GM18502 (cell line): Measurements from ENCODE around the gene COP1.

Experiments
- ATAC-seq: cut with Tn5 transposase; IDR thresholded peaks from one replicate; pipeline ENCODE4 v1.9.1; 2021; ENCODE audit warnings: mild to moderate bottlenecking; ENCODE audit not compliant: unreplicated experiment, poor library complexity

COP1 gene

DNA sequence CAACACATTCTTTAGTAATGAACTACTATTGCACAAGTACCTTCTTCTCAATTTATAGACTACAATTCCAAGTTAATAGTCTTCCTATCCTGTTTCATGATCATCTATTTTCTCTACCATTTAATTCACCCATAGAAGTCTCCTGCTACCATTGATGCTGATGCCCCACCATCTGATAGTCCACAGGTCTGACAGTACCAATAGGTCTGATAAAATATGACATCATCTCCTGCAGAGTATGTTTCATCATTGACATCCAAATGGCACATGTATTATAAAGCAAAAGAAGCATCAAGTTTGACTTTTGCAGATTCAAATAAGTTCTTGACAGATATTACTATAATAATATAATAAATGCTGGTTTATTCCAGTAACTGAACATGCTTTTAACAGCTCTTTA, 5.5 kb downstream of the COP1 start:
- ATAC-seq: no peak

DNA sequence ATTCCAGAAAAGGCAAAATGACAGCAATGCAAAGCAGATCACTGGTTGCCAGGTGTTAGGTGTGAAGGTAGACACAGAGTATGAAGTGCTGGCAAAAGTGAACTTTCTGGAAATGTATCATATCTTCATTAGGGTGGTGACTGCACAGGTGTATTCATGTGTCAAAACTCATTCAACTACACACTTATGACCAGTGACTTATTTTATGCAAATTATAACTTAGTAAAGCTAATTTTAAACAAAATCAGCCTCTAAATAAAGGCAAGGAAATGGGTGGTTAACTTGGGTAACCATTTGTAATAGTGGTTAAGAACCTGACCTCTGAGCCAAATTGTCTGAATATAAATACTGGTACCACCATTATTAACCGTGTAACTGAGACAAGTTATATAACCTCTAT, 7.4 kb downstream of the COP1 start:
- peak; percentile 59 for ATAC-seq

DNA sequence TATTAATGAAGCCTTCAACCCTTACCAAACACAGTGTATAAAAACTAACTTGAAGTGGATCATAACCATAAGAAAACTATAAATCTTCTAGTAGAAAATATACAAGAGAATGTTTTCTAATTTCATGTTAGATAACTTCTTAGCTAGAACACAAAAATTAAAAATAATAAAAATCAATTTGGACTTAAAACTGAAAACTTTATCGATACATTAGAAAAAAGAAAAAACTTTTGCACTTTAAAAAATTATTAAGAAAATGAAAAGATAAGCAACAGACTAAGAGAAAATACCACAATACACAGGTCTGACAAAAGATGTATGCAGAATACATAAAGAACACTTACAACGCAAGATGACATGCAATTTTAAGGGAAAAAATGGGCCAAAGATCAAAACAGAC, 8.7 kb downstream of the COP1 start:
- no peak for ATAC-seq

DNA sequence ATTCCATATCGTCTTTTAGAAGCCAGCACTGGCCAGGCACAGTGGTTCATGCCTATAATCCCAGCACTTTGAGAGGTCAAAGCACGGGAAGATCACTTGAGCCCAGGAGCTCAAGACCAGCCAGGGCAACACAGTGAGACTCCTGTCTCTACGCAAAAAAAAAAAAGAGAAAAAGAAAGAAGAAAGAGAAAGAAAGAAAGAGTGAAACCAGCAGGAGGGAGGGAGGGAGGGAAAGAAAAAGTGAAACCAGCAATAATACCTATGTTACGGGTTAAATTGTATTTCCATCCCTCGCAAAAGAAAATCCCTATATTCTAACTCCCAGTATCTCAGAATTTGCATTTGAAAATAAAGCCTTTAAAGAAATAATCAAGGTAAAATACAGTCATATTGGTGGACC, 10.4 kb downstream of the COP1 start:
- no peak for ATAC-seq

DNA sequence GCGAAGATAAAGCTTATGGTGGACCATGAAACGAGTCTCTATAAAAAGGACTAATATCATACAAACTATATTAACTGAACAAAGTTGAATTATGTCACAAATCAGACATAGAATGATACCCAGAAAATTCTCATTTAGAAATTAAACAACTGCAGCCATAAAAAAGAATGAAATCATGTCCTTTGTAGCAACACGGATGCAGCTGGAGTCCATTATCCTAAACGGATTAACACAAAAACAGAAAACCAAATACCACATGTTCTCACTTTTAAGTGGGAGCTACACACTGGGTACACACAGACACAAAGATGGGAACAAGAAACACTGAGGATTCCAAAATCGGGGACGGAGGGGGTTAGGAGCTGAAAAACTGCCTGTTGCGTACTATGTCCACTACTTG, 11.5 kb downstream of the COP1 start:
- no peak for ATAC-seq

DNA sequence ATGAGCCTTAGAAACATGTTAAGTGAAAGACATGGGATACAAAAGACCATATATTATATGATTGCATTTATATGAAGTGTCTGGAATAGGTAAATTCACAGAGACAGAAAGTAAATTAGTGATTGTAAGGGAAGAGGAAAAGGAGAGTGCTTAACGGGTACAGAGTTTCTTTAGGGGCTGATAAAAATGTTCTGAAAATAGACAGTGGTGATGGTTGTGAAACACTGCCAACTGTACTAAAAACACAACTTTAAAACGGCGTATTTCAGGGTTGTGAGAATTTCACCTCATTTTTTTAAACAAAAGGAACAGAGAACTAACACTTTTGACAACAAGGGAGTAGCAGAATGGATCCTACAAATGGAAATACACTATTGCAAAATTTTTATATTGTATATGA, 13.4 kb downstream of the COP1 start:
- ATAC-seq: no peak

DNA sequence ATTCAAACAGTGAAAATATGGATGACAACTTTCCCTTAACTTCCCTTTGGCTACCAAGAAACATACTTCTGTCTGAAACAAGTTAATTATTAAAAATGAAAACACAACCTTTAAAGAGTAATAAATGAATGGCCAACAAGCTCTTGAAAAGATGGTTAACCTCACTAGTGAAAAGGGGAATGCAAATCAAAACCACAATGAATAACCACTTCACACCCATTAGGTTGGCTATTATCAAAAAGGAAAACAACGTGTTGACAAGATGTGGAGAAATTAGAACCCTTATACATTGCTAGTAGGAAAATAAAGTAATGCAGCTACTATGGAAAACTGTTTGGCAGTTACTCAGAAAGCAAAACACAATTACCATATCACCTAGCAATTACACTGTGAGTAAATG, 14.1 kb downstream of the COP1 start:
- ATAC-seq: peak; percentile 93

DNA sequence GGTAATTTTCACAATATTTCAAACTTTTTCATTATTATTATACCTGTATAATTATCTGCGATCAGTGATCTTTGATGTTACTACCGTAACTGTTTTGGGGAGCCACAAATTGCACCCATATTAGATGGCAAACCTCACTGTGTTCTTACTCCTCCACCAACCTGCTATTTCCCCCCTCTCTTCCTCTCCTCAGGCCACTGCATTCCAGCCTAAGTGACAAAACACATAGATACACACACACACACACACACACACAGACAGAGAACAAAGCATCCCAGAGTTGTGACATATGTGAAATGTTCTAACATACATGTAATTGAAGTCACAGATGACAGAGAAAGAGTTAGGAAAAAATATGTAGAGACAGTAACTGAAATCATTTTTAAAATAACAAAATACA, 18.5 kb downstream of the COP1 start:
- ATAC-seq: no peak

DNA sequence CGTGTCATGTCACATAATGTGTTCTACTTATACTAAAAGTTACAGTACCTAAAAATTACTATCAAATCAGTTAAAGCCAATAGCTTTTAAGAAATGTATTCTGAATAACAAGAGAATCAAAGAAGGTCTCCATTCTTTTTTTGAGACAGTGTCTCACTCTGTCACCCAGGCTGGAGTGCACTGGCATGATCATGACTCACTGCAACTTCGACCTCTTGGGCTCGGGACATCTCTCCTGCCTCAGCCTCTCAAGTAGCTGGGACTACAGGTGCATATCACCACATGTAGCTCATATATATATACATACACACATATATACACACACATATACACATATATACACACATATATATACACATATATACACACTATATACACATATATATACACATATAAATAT, 20.1 kb downstream of the COP1 start:
- no peak for ATAC-seq

DNA sequence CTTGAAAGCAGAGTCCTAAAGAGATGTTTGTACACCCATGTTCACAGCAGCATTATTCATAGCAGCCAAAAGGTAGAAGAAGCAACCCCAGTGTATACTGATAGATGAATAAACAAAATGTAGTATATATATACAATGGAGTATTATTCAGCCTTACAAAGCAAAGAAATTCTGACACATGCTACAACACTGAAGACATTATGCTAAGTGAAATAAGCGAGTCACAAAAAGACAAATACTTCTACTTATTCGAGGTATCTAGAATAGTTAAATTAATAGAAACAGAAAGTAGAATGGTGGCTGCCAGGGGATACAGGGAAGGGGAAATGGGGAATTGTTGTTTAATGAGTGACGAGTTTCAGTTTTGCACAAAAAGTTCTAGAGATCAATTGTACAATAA, 23.5 kb downstream of the COP1 start:
- ATAC-seq: peak; percentile 61

DNA sequence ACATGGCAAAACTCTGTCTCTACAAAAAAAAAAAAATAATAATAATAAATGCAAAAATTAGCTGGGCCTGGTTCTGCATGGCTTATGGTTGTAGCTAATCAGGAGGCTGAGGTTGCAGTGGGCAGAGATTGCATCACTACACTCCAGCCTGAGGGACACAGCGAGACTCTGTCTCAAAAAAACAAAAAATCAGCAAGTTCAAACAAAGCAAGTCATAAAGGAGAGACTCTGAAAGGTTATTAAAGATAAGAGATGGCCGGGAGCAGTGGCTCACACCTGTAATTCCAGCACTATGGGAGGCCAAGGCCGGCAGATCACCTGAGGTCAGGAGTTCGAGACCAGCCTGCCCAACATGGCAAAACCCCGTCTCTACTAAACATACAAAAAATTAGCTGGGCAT, 28.8 kb downstream of the COP1 start:
- no peak for ATAC-seq

DNA sequence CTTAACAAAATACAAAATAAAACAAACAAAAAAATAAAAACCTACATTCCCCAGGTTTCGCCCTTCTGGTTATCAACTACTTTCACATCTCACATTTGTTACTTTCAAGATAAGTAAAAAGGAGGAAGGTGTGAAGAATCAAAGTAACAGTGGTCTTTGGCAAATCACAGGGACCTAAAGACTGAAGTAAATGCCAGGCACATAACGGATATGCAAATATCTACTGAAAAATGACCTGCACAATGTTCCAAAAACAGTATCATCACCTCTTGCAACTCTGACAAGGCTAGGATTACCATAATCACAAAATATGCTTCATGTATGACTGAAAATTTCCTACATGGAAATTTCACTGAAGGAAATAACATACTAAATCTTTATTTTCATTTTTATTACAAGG, 29.3 kb downstream of the COP1 start:
- ATAC-seq: peak; percentile 84

DNA sequence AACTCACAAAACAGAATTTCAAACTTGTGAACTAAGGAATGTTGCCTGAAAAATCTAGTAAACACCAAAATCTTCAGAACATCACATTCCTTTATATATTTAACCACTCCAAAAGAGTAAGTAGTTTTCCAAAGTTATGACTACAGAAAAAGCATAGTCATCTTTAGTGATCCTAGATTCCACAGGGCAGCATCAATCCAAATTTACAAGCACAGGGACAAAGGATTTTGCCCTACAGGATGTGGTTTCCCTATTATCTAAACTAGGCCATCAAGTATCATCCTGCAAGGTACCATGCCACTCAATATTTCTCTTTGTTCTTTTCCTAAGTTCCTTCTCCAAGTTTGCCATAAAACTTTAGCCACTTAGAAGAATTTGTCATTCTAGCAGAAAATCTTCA, 33.0 kb downstream of the COP1 start:
- no peak for ATAC-seq

DNA sequence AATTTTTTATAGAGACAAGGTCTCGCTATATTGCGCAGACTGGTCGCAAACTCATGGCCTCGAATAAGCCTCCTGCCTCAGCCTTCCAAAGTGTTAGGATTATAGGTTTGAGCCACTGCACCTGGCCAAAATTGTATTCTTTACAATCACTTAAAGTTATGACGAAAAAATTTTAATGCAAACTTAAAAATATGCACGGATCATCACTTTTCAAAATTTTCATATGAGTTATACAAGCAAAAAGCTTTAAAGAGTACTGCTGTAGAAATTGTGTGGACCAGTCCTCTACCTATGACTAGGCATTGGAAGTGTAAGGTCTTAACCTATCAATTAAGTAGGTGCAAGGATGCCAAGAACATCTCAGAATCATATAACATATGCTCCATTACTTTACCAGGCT, 34.9 kb downstream of the COP1 start:
- ATAC-seq: no peak

DNA sequence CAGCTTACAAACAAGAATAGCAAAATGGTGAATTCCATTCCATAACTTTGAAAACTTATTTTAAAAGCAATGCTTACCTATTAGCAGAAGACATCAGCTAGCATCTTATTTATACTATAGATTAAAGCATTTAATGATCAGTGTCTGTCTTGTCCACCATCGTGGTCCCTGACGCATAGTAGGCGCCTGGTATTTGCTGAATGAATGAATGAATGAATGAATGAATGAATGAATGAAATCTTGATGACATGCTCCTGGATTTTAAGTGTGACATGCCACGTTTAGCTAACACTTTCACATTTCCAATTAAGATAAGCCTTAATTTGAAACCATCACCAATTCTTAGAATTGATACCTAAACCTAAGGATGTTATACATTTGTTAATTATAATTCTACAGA, 39.9 kb downstream of the COP1 start:
- ATAC-seq: no peak

DNA sequence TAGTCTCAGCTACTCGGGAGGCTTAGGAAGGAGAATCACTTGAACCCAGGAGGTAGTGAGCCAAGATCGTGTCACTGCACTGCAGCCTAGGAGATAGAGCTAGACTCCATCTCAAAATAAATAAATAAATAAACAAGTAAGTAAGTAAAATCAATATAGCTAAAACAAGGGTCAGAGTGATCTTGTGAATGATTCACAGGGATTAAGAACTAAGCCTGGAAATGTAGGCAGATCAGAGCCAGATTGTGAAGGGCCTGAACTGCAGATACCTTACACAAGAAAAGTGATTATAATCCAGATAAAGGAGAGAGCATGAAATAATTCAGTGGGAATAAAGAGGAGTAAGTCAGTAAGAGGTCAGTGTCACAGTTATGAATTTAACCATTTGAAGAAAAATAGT, 41.5 kb downstream of the COP1 start:
- ATAC-seq: no peak

DNA sequence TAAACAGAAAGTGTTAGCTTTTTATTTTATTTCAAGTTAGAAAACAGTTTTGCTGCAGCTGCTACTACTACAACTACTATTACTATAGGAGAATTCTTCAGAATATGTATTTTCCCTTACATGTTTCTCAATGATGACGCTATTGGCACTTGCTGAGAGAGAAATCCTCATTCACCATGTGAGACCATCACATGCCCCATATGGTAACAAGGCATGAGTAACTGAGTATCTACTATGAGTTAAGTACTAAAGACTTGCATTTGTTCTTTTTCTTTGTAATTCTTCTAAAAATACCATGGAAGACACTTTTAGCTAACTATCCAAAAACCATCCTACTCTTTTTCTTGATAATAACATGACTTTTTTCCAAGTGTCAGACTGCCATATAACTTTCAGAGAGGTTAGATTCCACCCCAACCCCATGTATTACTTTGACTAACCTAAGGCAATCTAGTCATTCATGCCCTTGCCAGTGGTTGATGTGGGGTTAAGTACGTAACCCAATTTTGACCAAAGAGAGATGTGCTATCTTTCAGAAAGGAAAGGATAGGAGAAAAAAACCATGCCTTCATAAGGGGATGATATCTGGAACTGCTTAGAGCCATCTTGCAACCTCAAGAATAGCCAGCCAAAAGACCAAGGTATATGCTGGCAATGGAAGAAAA, 42.9 kb downstream of the COP1 start:
- ATAC-seq: no peak

DNA sequence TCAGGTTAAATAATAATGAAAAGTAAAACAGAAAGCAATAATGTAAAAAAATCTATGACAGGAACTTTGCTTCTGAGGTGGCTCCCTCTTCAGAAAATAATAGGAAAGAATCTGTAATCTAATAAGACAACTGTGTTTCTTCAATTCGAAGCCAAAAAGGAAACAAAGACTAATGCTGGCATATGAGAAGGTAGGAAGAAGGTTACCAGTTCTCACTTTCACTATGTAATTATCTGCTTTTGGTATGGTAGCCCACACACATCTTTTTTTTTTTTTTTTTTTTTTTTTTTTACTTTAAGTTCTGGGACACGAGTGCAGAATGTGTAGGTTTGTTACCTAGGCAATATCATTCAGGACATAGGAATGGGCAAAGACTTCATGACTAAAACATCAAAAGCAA, 47.1 kb downstream of the COP1 start:
- ATAC-seq: no peak

DNA sequence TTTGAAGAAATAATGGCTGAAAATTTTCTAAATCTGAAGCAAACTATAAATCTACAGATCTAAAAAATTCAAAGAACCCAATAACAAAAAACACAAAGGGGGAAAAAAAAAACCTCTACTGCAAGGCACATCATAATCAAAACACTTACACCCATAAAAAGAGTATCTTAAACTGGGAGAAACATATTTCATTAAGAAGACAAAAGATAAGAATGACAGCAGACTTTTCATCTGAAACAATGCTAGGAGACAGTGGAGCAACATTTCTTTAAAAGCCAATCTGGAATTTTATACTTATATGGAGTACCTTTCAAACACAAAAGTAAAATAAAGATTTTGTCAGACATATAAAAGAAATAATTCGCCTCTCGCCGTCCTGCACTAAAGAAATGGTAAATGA, 49.1 kb downstream of the COP1 start:
- no peak for ATAC-seq

DNA sequence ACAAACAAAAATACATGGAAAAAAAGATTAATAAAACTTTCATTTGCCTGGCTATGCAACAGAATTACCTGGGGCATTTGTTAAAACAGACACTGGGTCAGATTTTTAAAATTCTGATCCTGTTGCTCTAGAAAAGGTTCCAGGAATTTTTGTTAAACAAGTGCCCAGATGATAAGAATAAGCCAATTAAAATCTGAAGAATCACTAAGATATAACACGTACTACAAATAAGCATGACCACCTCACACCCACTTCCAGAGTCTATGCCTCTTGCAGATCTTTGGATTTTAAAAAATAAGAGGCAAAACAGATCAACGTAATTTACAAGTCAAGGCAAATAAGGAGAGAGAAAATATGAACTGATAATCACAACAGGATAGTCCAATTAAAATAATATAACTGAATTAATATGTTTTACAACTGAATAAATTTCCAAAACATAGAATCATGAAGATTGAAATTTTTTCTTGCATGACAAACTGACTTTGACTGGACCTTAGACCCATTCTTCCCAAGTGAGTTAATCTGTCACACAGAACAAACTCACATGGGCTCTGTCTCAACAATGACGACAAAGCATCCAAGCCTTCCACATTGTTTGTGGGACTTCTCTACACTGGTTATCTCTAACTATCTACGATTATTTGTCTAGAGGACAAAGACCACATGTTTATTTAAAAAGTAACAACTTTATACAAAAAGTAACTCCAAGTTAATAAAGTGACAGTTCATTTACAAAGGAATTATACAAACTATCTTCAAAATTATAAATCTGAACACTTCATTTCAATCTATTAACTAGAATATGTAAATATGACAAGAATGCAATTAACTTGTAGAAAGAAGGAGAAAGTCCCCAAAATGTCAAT, 56.9 kb downstream of the COP1 start:
- ATAC-seq: no peak

DNA sequence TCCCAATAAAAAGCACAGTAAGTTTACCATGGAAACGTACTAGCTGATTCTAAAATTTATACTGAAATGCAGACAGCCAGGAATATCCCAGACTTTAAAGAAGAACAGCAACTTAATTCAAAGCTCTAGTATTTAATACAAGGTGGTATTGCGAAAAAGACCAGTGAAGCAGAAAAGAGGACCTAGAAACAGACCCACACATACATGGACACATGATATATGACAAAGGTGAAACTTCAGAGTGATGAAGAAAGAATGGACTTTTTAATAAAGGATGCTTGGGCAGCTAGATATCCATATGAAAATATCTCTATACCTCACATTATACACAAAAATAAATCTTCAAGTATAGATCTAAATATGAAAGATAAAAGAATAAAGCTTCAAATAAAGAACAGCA, 62.6 kb downstream of the COP1 start:
- no peak for ATAC-seq

DNA sequence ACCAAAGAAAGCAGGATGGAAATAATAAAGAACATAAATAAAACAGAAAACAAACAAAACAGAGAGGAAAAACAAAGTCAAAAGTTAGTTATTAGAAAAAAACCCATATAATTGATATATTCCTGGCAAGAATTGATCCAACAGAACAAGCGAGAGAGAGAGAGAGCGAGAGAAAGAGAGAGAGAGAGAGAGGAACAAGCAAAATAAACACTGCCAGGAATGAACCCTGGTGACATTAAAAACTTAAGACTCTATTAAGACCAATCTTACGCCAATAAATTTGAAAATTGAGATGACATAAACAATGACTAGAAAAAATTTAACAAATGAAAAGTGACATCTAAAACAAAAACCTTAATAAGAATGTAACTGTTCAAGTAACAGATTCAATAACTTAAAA, 64.1 kb downstream of the COP1 start:
- no peak for ATAC-seq
